Measurements from ENCODE around the gene NECTIN1.

GRCh38 chr11:119626871-119627270 is 102.1 kb downstream of the NECTIN1 start:
- TF ChIP-seq EZH2phosphoT487 (IDR thresholded peaks at IDR 0.05; ENCODE audit: insufficient read depth, low read depth) (no peak), EZH2 (IDR thresholded peaks at IDR 0.05; ENCODE audit: insufficient read depth, poor library complexity, severe bottlenecking) (no peak)
